CD4-positive, alpha-beta T cell treated with Interleukin-1 beta for 1 hour (primary cell): ENCODE results near the gene FDPS.

Experiments used
- DNase-seq, 2 donors: peaks; one replicate each; pipeline ENCODE4 v3.0.0-alpha.2; 2020 to 2022

FDPS gene

DNA sequence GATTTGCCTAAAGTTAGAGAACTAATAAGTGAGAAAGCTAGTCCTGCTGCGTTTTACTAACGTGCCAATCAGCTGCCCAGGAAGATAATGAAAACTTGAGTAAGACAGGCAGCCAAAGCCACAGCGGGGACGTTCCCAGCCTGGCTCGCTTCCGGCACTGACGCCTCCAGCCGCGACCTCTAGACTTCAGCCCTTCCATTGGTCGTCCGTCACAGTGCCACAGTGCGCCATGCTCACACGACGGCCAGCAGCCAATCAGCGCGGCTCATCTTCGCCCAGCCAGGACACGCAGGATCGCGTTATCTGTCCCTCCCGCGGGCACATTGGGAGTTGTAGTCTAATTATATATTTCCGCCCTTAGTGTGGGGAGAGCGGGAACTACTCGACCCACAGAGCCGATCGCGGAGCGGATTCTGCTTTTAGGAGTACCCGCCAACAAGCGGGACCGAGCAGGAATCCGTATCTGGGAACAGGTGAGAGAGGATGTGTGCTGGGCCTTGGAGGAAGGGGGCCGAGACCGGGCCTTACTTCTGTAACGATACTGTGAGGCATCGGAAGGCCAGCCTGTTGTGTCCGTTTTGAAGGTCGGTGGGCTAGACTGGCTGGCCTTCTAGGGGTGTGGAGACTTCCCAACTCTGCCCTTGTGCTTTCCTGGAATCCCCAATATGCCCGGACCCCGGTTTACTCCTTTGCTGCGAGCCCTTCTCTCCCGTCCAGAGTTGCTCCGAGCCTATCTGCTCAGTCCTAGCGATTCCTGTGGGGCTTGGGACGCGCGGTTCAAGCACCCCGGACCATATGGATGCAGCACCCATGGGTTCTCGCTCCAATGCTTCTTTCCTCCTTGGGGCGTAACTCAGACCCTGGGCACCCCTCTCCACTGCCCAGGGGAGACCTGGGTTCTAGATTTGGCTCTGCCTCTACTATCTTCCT, at the start of gene FDPS:
Gene FDPS, plus strand, starts transcription at position 374 of the 930 bp plus-strand sequence. CDS start 924 bp downstream, outside the sequence.
- peak; percentile 99 for DNase-seq

DNA sequence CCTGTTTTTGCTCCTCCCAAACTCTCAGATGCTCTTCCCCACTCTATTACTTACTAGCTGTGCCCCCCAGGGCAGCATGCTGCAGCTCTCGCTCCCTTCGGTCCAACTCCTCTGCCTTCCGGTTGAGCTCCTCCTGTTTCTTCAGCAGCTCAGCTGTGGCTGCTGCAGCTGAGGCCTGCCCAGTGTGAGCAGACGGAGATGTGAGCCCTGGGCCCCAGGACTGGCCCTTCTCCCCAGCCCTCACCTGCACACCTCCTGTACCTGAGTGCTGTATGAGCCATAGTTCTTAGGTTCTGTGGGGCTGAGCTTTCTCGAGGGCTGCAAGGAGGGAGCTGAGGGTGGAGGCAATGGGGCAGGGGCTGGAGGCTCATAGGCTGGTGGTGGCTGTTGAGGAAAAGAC, 48.4 kb upstream of the FDPS start:
- DNase-seq = no peak

GRCh38 chr1:155261493-155261851, 47.2 kb upstream of the FDPS start:
- no peak for DNase-seq

DNA sequence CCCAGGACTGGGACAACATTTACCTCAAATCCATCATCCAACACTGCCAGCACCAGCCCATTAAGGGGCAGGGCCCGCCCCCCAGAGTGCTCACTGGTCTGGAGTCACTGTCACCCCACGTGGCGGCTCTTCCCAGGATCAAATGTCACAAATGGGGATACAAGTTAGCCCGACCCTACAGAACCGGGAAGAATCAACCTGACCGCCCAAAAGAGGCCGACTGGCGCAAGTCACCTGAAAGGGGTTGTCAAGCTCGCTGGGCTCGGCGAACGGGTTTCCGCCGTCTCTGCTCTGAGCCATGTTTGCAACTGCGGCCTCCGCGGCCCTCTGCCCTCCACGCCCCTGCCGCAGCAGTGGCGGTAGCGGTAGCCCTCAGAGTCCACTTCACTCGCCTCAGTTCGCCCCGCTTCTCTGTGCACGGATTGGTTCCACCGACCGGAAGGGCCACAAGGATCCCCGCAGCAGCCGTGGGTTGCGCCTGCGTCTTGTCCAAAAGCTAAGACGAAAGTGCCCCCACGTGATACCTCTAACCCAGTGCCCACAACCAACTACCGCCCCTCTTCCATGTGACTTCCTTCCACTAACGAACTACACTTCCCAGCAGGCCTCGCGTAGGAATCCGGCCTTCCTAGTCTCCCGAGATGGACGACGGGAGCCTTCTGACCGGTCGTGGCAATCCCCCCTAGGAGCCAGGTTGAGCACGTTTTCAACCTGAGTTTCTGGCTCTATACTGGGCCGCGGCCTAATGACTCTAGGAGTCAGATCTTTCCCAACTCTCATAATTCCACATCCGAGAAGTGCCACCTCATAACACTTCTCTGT, 46.6 kb upstream of the FDPS start, which contains the start of gene SCAMP3:
Gene SCAMP3, minus strand, starts transcription at position 509 of the 822 bp plus-strand sequence. Its CDS starts 209 bp downstream, at position 300.
- DNase-seq = peak; percentile 90 to 91

DNA sequence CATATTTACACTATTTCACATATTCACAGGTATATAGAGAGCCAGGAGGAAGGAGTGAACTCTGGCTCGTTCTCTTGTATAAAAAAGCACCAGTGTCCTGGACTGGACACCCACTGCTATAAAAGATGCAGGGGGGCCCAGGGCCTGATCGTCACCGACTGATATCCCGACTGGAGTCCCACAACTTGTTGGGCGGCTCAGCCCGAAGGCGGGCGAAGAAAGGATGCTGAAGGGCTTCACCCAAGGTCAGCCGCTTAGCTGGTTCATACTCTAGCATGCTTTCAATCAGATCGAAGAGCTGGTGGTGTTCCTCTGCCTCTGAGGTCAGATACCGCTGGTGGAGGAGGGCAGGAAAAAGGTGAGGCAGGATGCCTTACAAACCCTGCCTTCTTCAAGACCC, 45.6 kb upstream of the FDPS start:
- DNase-seq = no peak

DNA sequence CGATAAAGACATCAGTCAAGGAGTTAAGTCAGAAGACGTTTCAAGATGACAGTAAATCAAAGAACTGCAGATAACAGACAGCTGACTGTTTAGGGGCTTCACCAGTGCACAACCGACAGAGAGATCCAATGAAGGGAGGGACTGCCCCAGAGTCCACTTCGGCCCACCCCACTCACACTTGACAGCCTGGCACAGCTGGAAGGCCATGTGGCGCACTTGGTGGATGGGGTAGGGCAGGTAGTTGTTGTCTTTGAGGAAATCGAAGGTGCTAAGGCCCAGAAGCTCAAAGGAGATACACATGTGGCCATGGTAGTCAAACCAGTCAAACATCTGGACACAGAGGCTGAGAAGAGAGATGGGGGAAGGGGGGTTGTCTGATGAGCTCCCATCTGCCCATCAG, 42.1 kb upstream of the FDPS start:
- DNase-seq = no peak

GRCh38 chr1:155267373-155267772, 41.3 kb upstream of the FDPS start:
- no peak for DNase-seq

- DNase-seq = no peak
These were observed 40.0 kb upstream of the FDPS start for GRCh38 chr1:155268630-155269029.

- DNase-seq = no peak
These were observed 39.3 kb upstream of the FDPS start for GRCh38 chr1:155269381-155269780.

GRCh38 chr1:155272466-155273342, 36.0 kb upstream of the FDPS start:
- DNase-seq = no peak

GRCh38 chr1:155273343-155274245, 35.1 kb upstream of the FDPS start, which contains the start of gene CLK2:
Gene CLK2 (minus strand): TSS chr1:155273504. CDS start chr1:155270977, 2,527 bp downstream.
- peak; percentile 93 to 94 for DNase-seq

GRCh38 chr1:155277070-155277901, 31.4 kb upstream of the FDPS start, which contains the start of gene HCN3:
Gene HCN3 (plus strand): TSS chr1:155277463. CDS start chr1:155277591, 128 bp downstream.
- DNase-seq = peak; percentile 94 to 95

DNA sequence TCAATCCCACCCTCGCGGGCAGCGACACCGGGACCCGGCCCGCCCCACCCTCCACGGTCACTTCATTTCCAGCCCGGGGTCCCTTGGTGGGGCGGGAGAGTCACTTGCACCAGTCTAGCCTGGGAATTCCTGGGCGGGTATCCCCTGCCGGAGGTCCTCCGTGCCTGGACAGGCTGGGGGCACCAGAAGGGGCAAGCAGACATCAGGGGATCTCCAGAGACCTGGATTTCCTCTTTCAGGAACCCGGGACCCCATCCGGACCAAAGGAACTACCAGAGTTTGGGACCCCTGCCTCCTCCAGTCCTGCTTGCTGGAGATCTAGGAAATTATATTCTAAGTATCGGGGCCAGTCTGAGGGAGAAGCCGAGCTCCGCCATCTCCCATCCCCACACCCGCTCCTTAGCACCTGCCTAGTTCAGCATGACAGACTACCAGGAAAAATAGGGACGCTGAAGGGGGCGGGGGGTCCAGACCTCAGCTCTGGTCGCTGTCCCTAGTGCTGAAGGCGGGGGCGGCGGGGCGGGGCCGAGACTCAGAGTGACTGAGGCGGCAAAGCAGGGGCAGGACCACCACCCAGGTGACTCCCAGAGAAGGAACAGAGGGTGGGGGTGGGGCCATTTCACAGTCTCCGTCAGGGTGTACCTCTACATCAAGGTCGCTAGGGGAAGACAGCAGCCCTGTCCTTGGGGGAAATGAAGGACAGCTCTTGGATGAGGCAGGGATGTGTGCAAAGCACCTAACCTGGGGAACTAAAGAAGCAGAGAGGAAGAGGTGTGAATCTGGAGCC, 30.6 kb upstream of the FDPS start:
- DNase-seq = peak; percentile 70 to 78

- no peak for DNase-seq
These were observed 29.9 kb upstream of the FDPS start for GRCh38 chr1:155278689-155279160.

- no peak for DNase-seq
These were observed 29.4 kb upstream of the FDPS start for GRCh38 chr1:155279268-155279667.

- DNase-seq = no peak
These were observed 26.1 kb upstream of the FDPS start for GRCh38 chr1:155282488-155283091.

- no peak for DNase-seq
These were observed 24.2 kb upstream of the FDPS start for GRCh38 chr1:155284476-155284875.

GRCh38 chr1:155285063-155285462, 23.6 kb upstream of the FDPS start:
- no peak for DNase-seq

GRCh38 chr1:155285631-155286044, 23.0 kb upstream of the FDPS start:
- DNase-seq = no peak
